Choroid plexus epithelial cell (primary cell): Measurements from ENCODE around the gene KDM7A.
"Not testable (repeated sequence)": the region's sequence is repeated elsewhere in the genome, so short reads cannot be mapped to it uniquely, and the experiment has no call there.

Source experiments
- DNase-seq: peaks from one replicate; pipeline ENCODE4 v3.0.0-alpha.2; 2010; ENCODE audit warnings: low read depth
- H3K4me3 ChIP-seq: 2 replicates; pipeline ENCODE4 v1.5.1; 2011; ENCODE audit warnings: low read depth, mild to moderate bottlenecking, control low read depth, low read length, moderate library complexity
- TF ChIP-seq, protein P1 (sequence below): conservative IDR thresholded peaks from 2 replicates; pipeline ENCODE4 v1.5.1; 2011; ENCODE audit warnings: low read depth, mild to moderate bottlenecking, control low read depth, inconsistent platforms, low read length, moderate library complexity

KDM7A gene

GRCh38 chr7:140211698-140212097, 34.9 kb upstream of the KDM7A start:
- TF ChIP-seq, protein P1, sequence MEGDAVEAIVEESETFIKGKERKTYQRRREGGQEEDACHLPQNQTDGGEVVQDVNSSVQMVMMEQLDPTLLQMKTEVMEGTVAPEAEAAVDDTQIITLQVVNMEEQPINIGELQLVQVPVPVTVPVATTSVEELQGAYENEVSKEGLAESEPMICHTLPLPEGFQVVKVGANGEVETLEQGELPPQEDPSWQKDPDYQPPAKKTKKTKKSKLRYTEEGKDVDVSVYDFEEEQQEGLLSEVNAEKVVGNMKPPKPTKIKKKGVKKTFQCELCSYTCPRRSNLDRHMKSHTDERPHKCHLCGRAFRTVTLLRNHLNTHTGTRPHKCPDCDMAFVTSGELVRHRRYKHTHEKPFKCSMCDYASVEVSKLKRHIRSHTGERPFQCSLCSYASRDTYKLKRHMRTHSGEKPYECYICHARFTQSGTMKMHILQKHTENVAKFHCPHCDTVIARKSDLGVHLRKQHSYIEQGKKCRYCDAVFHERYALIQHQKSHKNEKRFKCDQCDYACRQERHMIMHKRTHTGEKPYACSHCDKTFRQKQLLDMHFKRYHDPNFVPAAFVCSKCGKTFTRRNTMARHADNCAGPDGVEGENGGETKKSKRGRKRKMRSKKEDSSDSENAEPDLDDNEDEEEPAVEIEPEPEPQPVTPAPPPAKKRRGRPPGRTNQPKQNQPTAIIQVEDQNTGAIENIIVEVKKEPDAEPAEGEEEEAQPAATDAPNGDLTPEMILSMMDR: no peak
- DNase-seq: no peak

GRCh38 chr7:140209866-140210609, 33.3 kb upstream of the KDM7A start:
- no peak overlapping the region for H3K4me3 ChIP-seq

More at GRCh38 chr7:140211698-140212097, 34.9 kb upstream of the KDM7A start:
- H3K4me3 ChIP-seq: no peak overlapping the region

DNA sequence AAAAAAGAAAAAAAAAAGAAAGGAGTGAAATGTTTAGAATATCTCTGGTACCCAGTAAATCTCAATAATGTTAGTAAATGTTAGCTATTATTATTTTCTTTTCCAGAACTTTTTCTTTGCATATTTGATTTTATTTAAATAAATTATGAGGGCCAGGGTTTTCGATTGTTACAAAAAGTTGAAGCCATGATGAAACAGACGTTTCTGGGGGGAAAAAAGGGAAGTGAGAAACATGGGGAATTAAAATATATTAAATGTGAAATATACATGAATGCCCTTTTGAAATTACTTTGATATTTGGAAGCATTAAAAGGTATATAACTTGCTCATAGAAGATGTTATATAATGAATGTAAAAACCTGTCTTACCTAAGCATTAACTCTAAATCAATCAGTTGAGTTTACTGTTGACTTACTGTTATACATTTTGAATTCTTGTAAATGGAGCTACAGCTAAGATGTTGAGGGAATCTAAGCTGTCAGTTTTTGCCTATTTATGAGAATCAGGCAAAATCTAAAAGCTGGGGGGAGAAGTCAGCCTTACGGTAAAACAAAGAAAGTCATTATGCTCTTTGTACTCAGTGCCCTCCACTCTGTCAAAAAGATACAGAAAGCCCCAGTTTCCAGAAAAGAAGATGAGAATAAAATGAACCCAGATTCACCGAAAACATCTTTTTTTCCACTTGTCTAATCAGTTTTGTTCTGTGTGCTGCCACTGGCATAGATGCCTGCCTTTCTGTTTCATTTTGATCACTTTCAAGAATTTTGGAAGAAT, 30.0 kb upstream of the KDM7A start:
- DNase-seq: no peak
- no peak overlapping the region for H3K4me3 ChIP-seq
- TF ChIP-seq, protein P1: no peak

More at GRCh38 chr7:140209866-140210609, 33.3 kb upstream of the KDM7A start:
- DNase-seq: no peak
- TF ChIP-seq, protein P1: no peak

GRCh38 chr7:140205600-140205999, 28.8 kb upstream of the KDM7A start:
- TF ChIP-seq, protein P1: no peak
- DNase-seq: no peak
- no peak overlapping the region for H3K4me3 ChIP-seq

DNA sequence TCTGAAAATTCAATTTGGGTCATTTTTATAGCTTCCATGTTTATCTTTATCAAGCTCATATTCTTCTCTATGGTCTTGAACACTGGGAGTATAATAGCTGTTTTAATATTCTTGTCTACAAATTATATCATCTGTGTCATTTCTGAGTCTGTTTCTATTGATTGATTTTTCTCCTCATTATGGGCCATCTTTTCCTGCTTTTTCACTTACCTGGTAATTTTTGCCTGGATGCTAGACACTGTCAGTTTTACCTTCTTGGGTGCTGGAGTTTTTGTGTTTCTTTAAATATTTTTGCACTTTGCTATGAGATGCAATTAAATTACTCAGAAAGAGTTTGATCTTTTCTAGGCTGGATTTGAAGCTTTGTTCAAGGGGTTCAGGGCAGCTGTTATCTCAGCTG, 26.8 kb upstream of the KDM7A start:
- TF ChIP-seq, protein P1: no peak
- DNase-seq: no peak
- no peak overlapping the region for H3K4me3 ChIP-seq

- not testable (repeated sequence) for DNase-seq, H3K4me3 ChIP-seq
These were observed 26.2 kb upstream of the KDM7A start for GRCh38 chr7:140202942-140203341.

GRCh38 chr7:140201393-140201792, 24.6 kb upstream of the KDM7A start:
- TF ChIP-seq, protein P1: no peak
- DNase-seq: no peak
- H3K4me3 ChIP-seq: no peak overlapping the region
